Hepatocyte (in vitro differentiated cells): ENCODE measurements around the gene KCNJ15. TPM values are rescaled to one million over a fixed set of nuclear protein-coding genes. Genes with fewer than 3 reads are reported as not detected.
A peak's percentile ranks its signal among the peaks of the same experiment; 100 is the strongest.

Experiments used
- DNase-seq: peaks from one replicate; pipeline ENCODE4 v3.0.0-alpha.2; 2016; ENCODE audit warnings: low spot score
- H2AFZ ChIP-seq: fragments of 200-600 bp; sonication (generic); 2 replicates; pipeline ENCODE4 v1.6.0; 2016; ENCODE audit warnings: antibody characterized with exemption, mild to moderate bottlenecking
- H3K27ac ChIP-seq: fragments of 200-600 bp; sonication (generic); 2 replicates; pipeline ENCODE4 v1.5.1; 2016; ENCODE audit warnings: mild to moderate bottlenecking
- H3K27me3 ChIP-seq: fragments of 200-600 bp; sonication (generic); 2 replicates; pipeline ENCODE4 v1.6.1; 2016
- H3K36me3 ChIP-seq: fragments of 200-600 bp; sonication (generic); replicated peaks from 2 replicates; pipeline ENCODE4 v1.5.1; 2016; ENCODE audit warnings: low read depth; ENCODE audit not compliant: insufficient read depth
- H3K4me1 ChIP-seq: fragments of 200-600 bp; sonication (generic); 2 replicates; pipeline ENCODE4 v1.5.1; 2016; ENCODE audit warnings: mild to moderate bottlenecking, moderate library complexity; ENCODE audit not compliant: insufficient read depth
- H3K4me2 ChIP-seq: fragments of 200-600 bp; sonication (generic); 2 replicates; pipeline ENCODE4 v1.6.0; 2016
- H3K4me3 ChIP-seq: fragments of 200-600 bp; sonication (generic); 2 replicates; pipeline ENCODE4 v1.5.1; 2016; ENCODE audit warnings: mild to moderate bottlenecking
- H3K79me2 ChIP-seq: fragments of 200-600 bp; sonication (generic); 2 replicates; pipeline ENCODE4 v1.6.0; 2017; ENCODE audit warnings: mild to moderate bottlenecking
- H3K9me2 ChIP-seq: fragments of 200-600 bp; sonication (generic); replicated peaks from 2 replicates; pipeline ENCODE4 v1.6.0; 2017; ENCODE audit warnings: mild to moderate bottlenecking; ENCODE audit not compliant: insufficient read depth
- H3K9me3 ChIP-seq: fragments of 200-600 bp; sonication (generic); 2 replicates; pipeline ENCODE4 v1.5.1; 2016; ENCODE audit warnings: low read depth, mild to moderate bottlenecking
- H4K20me1 ChIP-seq: fragments of 200-600 bp; sonication (generic); 2 replicates; pipeline ENCODE4 v1.6.0; 2016; ENCODE audit warnings: mild to moderate bottlenecking; ENCODE audit not compliant: insufficient read depth, poor library complexity, severe bottlenecking
- CTCF ChIP-seq: fragments of 200-600 bp; sonication (generic); IDR thresholded peaks from 2 replicates; pipeline ENCODE4 v1.5.1; 2016; ENCODE audit warnings: antibody characterized with exemption, mild to moderate bottlenecking; ENCODE audit not compliant: poor library complexity
- EZH2 ChIP-seq: fragments of 200-600 bp; sonication (generic); IDR thresholded peaks from 2 replicates; pipeline ENCODE4 v1.6.1; 2016; ENCODE audit warnings: antibody characterized with exemption, mild to moderate bottlenecking, borderline replicate concordance
- EZH2phosphoT487 ChIP-seq: fragments of 200-600 bp; sonication (generic); IDR thresholded peaks from one replicate; pipeline ENCODE4 v1.6.1; 2018; ENCODE audit warnings: antibody characterized with exemption, mild to moderate bottlenecking, low read depth, moderate library complexity; ENCODE audit not compliant: unreplicated experiment, severe bottlenecking
- WGBS: methylation state at CpG from one replicate; pipeline ENCODE4 v1.1.6; 2016; ENCODE audit warnings: low lambda C conversion rate; ENCODE audit errors: missing lambda C conversion rate; 5-methylcytosine and 5-hydroxymethylcytosine counted together
- polyA plus RNA-seq: library from polyadenylated mRNA; unstranded; fragments of >200 nt; fragmentation: Nextera tagmentation; extraction: Ambion mirVana; gene quantifications from 2 replicates; pipeline ENCODE4 v1.2.1, GENCODE V29; 2016
- total RNA-seq: library from RNA; depleted of rRNA; stranded (reverse); fragments of >200 nt; gene quantifications from 2 replicates; pipeline ENCODE4 v1.2.3, GENCODE V29; 2014

The KCNJ15 gene
- total and polyA plus RNA-seq, 2 experiments from 2014 or later: 0.43 to 0.88 TPM

GRCh38 chr21:38354746-38355145 lies 98.0 kb downstream of the KCNJ15 start:
- H3K4me1 ChIP-seq: peaks cover 12% of the 10 kb centered on the region
- TF ChIP-seq EZH2: no peak
- TF ChIP-seq CTCF: no peak
- TF ChIP-seq EZH2phosphoT487: no peak
- no peaks in the 10 kb centered on the region for H3K27me3 ChIP-seq
- H3K9me2 ChIP-seq: no peaks in the 10 kb centered on the region
- no peaks in the 10 kb centered on the region for H3K36me3 ChIP-seq
- H3K27ac ChIP-seq: no peak overlapping the region
- H2AFZ ChIP-seq: no peak overlapping the region
- DNase-seq: no peak
- no peak overlapping the region for H3K4me3 ChIP-seq
- H4K20me1 ChIP-seq: no peaks in the 10 kb centered on the region
- no peaks in the 10 kb centered on the region for H3K9me3 ChIP-seq
- H3K4me2 ChIP-seq: no peak overlapping the region
- 79% methylated on average over 2 of the region's 2 CpGs for WGBS
- no peaks in the 10 kb centered on the region for H3K79me2 ChIP-seq

GRCh38 chr21:38355353-38355752 lies 98.6 kb downstream of the KCNJ15 start:
- H3K4me1 ChIP-seq: peaks cover 12% of the 10 kb centered on the region
- no peak for DNase-seq
- no peaks in the 10 kb centered on the region for H3K9me3 ChIP-seq
- no peaks in the 10 kb centered on the region for H3K36me3 ChIP-seq
- no peaks in the 10 kb centered on the region for H3K9me2 ChIP-seq
- TF ChIP-seq EZH2 (no peak), EZH2phosphoT487 (no peak), CTCF (no peak)
- H3K4me2 ChIP-seq: no peak overlapping the region
- 100% methylated on average over 4 of the region's 4 CpGs for WGBS
- no peaks in the 10 kb centered on the region for H3K27me3 ChIP-seq
- no peaks in the 10 kb centered on the region for H4K20me1 ChIP-seq
- H3K27ac ChIP-seq: no peak overlapping the region
- H3K79me2 ChIP-seq: no peaks in the 10 kb centered on the region
- H3K4me3 ChIP-seq: no peak overlapping the region
- no peak overlapping the region for H2AFZ ChIP-seq

- H3K4me1 ChIP-seq: peaks cover 12% of the 10 kb centered on the region
- H3K27me3 ChIP-seq: no peaks in the 10 kb centered on the region
- no peaks in the 10 kb centered on the region for H4K20me1 ChIP-seq
- H2AFZ ChIP-seq: no peak overlapping the region
- no peaks in the 10 kb centered on the region for H3K9me3 ChIP-seq
- no peak overlapping the region for H3K27ac ChIP-seq
- TF ChIP-seq CTCF (peak; percentile 94), EZH2 (no peak), EZH2phosphoT487 (no peak)
- no peaks in the 10 kb centered on the region for H3K9me2 ChIP-seq
- H3K79me2 ChIP-seq: no peaks in the 10 kb centered on the region
- H3K4me2 ChIP-seq: no peak overlapping the region
- peak; percentile 88 for DNase-seq
- no peaks in the 10 kb centered on the region for H3K36me3 ChIP-seq
- no peak overlapping the region for H3K4me3 ChIP-seq
- 10% methylated on average over 20 of the region's 20 CpGs for WGBS
These were observed 99.4 kb downstream of the KCNJ15 start for GRCh38 chr21:38355992-38356781.

Other genes with a start within 250 kb of the KCNJ15 start
- 4.7 and 5.1 TPM in 2 replicates for gene ERG, start 241.5 kb downstream of the KCNJ15 start, total RNA-seq
- gene ERG, start 241.5 kb downstream of the KCNJ15 start, polyA plus RNA-seq: 1.9 and 2.5 TPM in 2 replicates